Endometrium (tissue), 2 donors: Measurements from ENCODE around the gene RPRD1A.
"Not testable (repeated sequence)": the region's sequence is repeated elsewhere in the genome, so short reads cannot be mapped to it uniquely, and the experiment has no call there.

Experiments
- FAIRE-seq: peaks from 2 replicates; lab custom pipeline; 2012; peaks lifted over from hg19 to GRCh38; lab: Jason Lieb, UNC
- donor health status: control.
- donor health status: control.

The RPRD1A gene

DNA sequence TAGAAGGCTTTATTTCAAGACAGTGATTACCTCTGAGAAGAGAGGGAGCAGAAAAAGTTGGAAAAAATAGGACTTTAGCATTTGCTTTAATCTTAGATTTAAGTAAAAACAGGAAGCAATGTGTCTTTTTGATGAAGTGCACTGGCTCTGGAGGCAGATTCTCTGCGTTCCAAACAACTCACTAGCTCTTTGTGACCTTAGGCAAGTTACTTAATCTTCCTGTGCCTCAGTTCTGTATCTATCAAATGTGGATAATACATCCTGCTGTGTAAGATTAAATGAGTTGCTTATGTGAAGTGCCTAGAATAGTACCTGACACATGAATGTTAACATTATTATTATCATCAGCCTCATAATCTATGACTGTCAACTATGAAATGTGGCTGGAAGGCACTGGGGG, 42.3 kb downstream of the RPRD1A start:
- no peak for FAIRE-seq

DNA sequence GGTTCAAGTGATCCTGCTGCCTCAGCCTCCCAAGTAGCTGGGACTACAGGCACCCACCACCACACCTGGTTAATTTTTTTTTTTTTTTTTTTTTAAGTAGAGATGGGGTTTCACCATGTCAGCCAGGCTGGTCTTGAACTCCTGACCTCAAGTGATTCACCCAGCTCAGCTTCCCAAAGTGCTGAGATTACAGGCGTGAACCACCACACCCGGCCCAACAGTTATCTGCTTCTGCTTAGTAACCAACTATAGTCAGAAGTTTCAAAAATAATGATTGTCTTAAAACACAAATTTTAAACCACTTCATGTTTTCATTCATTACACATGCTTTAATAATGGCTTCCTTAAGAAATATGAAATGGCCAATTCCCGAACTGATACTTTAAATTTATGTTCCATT, 43.1 kb downstream of the RPRD1A start:
- FAIRE-seq: not testable (repeated sequence)

DNA sequence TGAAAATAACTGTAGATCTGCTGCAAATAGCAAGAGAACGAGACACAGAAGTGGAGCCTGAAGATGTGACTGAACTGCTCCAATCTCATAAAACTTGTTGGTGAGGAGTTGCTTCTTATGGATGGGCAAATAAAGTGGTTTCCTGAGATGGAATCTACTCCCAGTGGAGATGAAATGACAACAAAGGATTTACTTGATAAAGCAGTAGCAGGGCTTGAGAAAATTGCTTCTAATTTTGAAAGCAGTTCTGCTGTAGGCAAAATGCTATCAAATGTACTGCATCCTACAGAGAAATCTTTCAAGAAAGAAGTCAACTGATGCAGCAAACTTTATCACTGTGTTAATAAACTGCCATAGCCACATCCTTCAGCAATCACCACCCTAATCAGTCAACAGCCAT, 44.0 kb downstream of the RPRD1A start:
- FAIRE-seq: no peak

DNA sequence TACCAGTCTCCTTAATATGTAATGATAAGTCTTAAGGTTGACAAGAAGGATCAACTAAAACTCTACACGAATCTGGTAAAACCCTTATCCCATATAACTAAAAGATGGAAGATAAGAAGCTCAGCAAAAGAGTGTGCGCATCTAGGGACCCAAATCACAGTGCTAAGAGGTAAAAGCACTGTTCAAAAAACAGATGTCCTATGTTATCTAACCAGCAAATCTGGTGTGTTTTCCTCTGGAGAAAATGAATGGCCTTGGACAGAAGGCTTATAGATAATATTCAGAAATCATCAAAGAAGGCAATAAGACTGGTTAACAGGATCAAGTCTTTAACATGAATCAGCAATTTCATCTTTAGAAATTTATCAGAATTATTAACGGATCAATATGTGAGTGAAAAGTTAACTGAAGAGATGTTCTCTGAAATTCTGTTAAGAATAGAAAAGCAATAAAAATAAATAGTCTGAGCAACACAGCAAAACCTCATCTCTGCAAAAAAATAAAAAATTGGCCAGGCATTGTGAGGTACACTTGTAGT, 47.1 kb downstream of the RPRD1A start:
- FAIRE-seq: no peak

DNA sequence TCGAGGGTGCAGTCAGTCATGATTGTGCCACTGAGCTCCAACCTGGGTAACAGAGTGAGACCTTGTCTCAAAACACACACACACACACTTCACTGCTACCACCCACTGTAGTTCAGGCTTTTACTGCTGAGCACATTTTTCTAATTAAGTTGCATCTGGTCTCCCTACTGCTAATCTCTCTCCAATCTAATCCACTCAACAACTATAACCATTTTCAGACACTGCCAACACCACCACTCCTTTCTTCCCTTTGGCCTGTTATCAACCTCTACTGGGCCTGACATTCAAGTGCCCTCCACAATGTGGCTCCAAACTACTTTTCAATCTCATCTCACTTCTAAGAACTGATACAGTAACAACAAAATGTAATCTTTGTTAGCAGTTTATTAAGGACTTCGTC, 50.1 kb downstream of the RPRD1A start:
- no peak for FAIRE-seq

DNA sequence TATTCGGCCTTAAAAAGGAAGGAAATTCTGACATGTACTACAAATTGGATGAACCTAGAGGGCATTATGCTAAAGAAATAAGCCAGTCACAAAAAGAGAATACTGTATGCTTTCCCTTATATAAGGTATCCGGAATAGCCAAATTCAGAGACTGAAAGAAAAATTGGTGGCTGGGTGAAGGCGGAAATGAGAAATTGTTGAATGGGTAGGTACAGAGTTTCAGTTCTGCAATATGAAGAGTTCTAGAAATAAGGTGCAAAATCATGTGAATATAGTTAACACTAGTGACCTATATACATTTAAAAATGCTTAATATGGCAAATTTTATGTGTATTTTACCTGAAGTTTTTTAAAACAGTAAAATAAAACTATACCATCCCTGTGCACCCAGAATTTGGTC, 51.7 kb downstream of the RPRD1A start:
- no peak for FAIRE-seq

DNA sequence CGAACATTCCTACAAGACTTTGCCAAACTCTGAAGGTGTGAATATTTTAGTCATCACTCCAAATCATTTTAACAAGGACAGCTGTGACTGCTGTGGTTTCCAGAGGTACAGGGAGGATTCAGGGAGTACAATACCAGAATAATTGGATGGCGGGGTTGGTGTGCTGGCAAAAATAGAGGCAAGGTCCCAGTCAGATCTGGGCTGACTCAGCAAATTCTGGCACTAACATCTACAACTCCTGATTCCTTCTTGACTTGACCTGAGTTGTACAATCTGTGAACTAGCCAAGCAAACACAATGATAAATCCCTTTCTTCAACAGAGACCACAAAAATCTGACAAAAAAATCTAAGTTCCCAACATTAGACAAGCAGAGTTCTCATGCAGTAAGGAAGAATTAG, 54.5 kb downstream of the RPRD1A start:
- no peak for FAIRE-seq

DNA sequence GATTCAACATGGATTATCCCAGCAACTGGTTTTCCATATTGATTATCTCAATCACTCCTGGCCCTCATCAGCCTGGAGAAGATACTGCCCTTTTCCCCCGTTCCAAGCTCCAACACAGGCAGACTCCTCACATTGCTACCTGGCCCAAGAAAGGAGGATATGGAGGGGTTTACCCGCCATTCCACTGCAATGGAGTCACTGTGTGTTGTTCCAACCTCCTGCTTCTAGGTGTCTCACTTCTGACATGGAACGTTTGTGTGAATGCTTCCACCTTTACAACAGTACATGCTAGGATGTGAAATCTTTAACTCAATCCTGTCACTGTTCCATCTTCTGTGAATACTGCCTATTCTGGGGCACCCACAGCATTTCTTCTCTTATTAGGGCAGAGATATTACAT, 58.1 kb downstream of the RPRD1A start:
- FAIRE-seq: no peak

DNA sequence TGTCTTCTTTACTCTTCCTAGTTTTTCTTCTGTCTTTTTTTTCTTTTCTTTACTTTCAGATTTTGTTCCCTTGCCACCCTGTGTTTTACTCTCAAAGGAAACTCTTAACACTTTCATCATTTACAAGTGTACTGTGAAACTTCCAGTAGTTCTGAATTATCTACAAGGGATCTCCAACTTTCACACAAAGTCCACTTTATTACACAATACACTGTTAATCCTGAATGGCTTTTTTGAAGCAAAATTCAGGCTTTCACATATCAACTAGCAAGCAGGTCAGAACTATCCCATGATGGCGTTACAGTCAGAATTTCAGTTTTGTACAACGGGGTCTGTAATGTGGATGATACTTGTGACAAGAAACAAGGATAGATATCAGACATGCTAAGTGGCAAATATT, 60.4 kb downstream of the RPRD1A start:
- FAIRE-seq: no peak

DNA sequence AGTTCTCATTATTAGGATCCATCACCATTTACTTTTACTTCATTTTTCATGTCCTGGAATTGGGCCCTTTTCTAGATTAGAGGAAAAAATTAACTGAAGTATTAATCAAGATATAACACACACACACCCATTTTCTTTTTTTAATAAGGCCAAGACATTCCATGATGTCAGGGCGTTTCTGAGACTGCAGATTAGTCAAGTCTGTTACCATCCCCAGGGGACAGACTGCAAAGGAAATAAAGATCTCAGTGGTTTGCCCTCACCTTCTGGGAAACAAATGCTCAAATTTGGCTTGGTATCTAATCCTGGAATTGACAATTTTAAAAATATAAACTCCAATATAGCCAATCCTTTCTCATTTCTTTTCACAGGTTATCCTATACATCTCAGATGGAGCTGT, 67.4 kb downstream of the RPRD1A start:
- no peak for FAIRE-seq

DNA sequence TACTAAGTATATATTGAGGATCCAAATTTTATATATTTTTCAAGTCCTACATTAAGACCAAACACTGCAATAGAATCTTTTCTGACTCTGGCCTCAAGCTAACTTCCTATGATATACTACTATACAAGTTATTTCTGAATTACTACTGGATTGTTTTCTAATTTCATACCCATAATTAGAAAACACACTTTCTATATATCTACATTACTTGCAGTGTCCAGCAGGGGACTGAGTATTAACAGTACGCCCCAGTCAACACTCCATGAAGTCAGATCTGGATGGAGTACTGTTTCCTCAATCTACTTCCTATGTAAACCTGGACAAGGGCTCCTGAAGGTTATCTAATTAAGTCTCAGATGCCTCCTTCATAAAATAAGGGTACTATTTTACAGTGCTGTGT, 68.4 kb downstream of the RPRD1A start:
- FAIRE-seq: no peak

DNA sequence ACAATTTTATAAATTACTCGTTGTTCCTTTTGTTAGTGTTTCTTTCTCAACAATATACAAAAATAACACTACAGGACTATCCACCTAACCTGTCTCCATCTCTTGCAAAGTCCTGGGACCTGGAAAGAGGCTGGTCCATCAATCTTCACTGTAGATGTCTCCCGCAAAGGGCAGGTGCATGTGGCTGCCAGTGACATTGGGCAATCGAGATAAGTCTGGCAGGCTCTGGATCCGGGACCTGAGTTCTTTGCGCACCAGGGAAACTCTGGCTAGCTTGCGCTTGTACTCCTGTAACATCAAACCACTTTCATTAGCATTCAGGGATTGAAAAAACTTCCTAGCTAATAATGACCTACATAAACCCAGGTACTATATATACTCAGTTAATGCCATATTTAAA, 74.3 kb downstream of the RPRD1A start:
- FAIRE-seq: no peak

DNA sequence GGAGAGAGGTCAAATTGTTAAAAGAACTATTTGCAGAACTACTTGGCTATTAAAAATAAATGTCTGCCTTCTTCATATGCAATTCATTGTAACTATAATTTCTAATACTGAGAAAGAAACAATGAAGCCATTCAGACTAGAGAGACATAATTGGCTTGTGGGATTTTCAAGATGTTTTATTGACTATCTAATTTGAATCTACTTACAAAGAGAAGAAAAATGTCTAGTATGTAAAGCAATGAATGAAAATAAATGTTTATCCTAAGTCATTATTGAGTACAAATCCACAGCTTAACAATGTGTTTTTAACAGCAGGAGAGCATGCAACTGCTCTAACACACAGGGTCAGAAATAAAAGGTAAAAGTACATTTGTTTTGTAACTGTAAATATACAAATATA, 75.7 kb downstream of the RPRD1A start:
- no peak for FAIRE-seq

DNA sequence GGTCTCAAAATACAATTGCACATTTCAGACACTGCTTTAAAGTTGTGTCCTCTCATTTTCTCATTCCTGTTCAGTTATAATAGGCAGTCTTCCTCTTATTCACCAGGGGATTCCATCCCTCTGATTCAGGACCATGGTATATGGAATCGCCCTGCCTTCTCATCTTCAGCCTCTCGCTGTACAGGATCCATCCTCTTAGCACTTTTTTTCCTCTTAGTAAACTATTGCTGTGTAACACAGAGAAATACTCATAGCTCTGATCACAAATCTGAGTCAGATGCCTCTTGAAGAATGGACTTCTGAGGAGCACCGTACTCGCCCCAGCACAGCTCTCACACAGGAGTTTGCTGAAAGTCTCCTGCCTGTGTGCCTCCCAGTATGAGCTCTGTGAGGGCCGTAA, 83.5 kb downstream of the RPRD1A start:
- no peak for FAIRE-seq

DNA sequence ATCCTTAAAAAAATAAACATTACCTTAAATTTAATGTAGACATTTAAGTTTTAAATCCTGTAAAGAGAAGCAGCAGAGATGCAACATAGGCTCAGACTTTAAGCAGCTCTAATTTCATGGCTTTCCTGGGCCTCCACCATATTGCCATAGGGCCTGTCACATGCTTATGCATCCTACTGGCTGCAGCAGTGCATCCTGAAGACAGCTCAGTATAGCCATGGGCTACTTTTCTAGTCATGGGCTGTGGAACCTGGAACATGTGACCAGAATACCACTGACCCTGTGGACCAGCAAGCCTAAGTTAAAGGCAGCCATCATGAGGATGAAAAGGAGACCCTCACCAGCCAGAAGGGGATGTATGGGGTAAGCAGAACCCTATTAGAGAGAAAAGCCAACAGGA, 84.2 kb downstream of the RPRD1A start:
- FAIRE-seq: no peak

DNA sequence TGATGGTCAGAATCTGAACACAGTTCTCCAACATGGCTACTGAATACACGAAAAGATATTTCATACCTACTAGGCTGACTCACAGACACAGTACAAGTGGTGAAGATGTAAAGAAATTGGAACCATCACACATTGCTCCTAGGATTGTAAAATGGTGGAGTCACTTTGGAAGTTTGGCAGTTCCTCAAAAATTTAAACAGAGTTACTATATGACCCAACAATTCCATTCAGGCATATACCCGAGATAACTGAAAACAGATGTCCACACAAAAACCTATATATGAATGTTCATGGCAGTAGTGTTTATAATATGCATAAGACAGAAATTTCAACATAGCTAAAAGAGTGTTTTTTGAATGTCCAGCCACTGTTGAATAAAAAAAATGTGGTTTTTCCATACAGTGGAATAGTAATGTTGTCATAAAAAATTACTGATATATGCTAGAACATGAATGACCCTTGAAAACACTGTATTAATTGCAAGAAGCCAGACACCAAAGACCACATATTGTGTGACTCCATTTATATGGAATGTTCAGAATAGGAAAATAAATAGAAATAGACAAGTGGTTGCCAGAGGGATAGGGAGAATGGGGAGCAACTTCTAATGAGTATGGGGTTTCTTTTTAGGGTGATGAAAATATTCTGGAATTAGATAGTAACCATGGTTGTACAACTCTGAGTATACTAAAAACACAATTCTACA, 84.8 kb downstream of the RPRD1A start:
- FAIRE-seq: no peak

DNA sequence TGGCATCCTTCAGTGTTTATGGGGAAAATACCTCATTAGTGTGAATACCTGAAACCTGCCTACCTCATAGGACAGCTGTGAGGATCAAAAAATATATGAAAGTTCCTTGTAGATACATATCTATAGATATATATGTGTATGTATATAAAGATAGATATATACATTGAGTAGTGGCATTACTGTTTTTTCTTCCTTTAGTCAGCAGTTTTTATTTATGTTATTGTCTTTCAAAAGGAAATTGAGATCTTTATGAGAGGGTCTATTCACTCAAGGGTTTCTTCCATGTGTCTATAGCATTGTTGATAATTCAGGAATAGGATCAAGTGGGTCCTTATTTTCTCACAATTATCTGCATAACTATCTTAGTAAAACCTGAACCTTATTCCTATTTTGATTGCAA, 88.2 kb downstream of the RPRD1A start:
- no peak for FAIRE-seq

DNA sequence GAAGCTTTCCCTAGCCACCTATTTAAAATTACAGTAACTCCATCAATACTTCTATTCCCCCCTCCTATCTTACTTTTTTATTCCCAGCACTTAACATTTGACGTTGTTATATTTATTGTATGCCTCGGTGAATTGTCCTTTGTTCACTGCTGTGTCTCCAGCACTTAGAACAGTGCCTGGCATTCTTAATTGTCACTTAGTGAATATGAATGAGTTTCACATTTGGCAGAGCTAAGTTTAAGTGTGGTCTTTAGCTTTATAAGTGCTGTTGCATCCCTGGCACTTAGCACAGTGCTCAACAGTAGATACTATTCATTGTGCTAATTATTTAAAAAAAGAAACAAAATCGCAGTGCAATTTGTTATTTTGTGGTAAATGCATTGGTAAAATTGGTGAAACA, 93.2 kb downstream of the RPRD1A start:
- FAIRE-seq: no peak

DNA sequence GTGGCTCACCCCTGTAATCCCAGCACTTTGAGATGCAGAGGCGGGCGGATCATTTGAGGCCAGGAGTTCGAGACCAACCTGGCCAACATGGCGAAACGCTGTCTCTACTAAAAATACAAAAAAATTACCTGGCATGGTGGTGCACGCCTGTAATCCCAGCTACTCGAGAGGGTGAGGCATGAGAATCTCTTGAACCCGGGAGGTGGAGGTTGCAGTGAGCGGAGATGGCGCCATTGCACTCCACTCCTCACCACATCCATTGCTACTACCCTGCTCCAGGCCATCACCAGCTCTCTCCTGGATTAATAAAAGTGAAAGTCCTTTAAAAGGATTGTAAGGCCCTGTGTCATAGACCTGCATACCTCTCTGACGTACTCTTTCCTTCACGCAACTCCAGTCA, 93.7 kb downstream of the RPRD1A start:
- FAIRE-seq: no peak

DNA sequence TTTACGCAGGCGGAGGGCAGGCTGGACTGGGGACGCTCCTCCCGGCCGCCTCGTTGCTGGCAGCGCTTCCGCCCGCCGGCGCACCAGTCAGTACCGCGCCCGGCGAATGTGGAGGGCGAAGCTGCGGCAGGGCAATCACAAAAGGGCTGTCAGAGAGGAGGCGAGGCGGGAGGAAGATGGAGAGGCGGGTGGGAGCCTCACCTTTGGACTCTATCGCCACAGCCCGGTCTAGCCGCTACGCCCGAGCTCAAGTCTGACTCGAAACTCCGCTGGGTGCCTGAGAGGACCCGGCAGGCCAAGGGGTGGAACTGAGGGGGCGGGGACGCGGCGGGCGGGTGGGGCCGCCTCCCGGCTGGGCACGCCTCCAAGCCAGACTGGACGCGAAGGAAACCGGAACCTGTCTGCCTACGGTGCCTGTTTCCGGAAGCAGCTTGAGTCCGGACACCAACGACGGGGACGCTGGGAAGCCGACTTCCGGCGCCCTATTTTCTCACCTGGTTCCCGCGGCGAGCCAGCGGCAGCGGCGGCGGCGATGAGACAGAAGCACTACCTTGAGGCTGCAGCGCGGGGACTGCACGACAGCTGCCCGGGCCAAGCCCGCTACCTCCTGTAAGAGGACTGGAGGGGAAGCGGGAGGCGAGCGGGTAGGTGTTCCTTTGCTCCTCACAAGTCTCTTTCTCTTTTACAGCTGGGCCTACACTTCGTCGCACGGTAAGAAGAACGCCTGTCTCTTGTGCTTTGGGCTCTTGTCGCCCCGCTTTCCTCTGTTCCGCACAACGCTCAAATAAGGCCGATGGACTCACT, 95.0 kb downstream of the RPRD1A start, which contains the start of gene RMP24:
Gene RMP24, plus strand, starts transcription at position 483 of the 804 bp plus-strand sequence.
- no peak for FAIRE-seq

DNA sequence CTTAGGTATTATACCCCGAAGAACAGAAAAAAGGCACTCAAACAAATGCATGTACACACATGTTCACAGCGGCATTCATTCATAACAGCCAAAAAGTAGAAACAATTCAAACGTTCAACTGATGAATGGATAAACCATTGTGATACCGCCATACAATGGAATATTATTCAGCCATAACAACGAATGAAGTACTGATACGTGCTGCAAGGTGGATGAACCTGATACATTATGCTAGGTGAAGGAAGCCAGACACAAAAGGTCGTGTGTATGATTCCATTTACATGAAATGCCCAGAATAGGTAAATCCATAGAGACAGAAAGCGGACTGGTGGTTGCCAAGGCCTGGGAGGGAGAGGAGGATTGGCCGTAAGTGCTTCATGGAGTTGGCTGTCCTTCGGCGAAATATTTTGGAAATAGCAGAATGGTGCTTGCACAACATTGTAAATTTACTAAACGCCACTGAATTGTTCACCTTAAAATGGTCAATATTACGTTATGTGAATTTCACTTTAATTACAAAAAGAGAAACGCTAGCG, 95.6 kb downstream of the RPRD1A start:
- FAIRE-seq: no peak

DNA sequence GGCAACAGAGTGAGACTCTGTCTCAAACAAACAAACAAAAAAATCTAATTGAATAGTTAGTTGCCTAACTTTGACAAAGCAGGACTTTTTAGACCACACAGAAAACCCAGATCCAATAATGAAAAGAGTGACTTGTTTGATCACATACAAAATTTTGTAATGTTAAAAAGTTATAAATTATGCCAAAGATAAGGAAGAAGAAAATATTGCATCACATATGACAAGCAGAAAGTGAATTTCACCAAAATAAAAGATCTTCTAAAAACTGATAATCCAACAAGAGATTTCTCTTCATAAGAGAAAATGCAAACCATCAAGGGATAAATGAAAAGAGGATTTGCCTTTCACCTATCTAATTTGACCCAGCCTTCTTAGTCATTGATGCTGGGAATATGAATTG, 97.7 kb downstream of the RPRD1A start:
- FAIRE-seq: no peak

DNA sequence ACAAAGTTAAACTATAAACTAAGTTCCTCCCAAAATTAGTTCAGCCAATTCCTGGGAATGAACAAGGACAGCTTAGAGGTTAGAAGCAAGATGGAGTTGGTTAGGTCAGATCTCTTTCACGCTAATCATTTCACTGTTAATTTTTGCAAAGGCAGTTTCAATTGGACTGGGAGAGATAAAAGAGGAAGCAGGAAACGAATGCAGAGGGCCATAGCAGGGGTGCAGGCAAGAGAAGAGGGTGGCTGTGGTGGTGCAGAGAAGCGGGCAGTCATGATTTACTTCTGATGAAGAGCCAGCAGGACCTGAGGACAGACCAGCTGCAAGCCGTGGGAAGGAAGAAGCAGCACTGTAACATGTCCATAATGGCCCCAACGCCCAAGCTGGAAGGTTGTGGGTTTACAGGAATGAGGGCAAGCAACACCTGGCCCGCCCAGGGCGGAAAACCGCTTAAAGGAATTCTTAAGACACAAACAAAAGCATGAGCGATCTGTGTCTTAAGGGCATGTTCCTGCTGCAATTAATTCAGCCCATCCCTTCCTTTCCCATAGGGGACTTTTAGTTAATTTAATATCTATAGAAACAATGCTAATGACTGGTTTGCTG, 99.0 kb downstream of the RPRD1A start:
- peak; percentile 97 for FAIRE-seq
